NCI-H1105 treated with DMSO at 0.1 percent for 48 hours (cell line): ENCODE results near the gene BACE2.

Source experiments
- DNase-seq: peaks from one replicate; lab custom pipeline; 2025; lab: John Stamatoyannopoulos, UW

The BACE2 gene

DNA sequence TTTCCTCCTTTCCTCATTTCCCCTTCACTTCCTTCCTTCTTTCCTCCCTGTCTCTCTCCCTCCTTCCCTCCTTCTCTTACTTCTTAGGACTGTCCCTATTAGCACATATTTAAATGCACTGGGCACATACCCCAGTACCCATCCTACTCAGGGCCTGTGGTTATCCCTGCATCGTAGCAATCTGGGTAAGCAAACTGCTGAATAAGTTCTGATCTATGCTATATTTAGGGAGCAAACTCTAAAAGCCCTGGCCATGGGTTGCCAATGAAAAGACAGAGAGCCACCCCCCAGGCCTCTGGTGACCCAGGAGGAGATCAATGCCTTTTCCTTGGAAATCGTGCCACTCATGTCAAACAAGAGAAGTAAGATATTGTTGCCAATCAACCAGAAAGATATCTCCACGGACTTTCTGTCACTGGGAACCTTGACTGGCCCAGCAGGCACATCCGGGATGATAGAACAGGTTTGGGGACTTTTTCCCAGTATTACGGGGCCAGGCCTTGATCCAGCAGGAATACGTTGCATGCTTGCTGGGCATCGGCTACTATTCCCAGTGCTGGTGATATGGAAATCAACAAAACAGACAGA, 154.0 kb downstream of the BACE2 start:
- no peak for DNase-seq

DNA sequence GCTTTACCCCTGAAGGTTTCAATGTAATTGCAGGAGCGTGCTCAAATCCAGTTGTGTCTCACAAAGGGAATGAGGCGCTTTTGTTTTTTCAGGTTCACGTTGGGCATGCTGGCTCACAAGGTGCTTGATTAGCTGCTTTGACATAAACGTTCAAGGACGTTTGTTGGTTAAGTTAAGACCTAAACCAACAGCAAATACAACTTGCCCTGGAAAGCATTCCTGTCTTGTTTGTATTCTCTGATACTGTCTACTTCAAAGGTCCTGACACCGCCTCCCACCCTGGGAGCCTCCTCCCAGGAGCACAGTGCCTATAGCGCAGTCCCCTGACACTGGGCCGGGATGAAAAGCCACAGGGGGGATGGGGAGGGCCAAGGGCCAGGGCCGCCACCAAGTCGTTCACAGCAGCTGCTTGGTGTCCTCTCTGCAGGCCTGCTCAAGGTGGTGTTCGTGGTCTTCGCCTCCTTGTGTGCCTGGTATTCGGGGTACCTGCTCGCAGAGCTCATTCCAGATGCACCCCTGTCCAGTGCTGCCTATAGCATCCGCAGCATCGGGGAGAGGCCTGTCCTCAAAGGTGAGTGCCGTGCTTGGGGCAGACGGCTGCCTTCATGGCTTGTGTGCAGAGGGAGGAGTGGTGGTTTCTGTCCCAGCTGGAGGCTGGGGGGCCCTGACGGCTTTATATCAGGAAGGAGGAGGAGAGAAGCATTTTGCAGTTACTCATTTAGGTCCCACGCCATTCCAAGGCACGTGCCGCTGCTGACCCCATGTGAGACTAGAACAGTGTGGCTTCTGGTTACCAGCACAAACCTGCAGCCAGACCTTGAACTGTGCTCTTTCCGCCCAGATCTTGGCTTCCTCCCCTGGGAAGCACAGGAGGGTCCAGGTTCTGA, 154.8 kb downstream of the BACE2 start:
- no peak for DNase-seq

DNA sequence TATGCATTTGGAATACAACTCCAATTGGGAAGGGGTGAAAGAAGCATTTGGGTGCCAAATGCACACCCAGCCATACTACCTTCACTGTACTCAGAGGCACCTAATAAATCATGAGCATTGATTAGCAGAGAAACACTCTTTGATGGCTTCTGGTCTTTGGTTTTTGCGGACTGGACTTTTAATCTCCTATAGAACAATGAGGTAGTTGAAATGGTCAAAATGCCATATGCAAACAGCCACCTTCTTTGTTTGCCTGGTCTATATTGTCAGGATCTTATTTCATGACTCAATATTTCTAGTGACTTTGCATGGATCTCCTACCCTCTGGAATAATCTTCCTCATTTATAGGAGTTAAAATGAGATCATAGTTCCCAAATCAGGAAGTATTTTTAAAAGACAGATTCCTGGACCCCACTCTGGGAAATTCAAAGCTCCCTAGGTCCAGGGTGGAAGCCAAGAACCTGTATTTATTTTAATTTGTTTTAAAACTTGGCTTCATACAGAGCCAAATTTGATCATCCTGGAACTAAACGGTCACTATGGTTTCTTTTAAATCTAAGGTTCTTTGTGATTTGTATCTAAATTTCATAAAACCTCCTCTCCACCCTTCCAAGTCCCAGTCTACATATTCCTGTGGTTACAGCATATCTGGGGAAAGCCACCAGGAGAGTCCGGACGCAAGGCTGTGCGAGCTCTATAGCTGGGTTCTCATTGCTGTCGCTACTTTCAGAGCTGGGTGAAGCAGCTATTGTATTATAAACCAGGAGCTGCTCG, 157.4 kb downstream of the BACE2 start:
- DNase-seq: no peak

DNA sequence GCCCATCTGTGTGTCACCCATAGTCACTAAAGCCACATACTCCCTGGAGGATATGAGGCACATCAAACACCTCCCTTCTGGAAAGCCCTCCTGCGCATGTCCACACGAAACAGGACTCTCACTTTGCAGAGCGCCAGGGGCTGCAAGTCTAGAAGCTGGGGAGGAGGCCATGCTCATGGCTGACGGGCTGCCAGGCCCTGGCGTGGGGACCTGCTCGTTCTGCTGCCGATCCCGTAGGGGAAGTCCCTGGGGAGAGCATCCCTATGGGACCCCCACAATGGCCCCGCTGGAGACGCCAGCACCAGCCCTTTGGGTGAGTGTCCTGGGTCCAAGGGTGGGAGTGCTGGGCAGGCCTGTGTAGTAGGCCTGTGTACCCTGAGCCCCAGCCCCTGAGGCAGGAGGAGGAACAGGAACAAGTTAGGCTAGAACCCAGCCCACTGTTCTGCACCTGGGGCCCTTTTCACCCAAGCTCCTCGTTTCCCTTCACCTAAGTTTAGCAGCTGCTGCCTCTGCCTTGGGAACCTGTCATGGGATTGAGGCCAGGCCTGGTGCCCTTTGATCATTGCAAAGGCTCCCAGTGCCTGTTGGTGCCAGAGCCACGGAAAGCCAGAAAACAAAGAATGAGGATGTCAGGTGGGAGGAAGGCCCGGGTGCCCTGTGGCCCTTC, 158.6 kb downstream of the BACE2 start:
- no peak for DNase-seq

DNA sequence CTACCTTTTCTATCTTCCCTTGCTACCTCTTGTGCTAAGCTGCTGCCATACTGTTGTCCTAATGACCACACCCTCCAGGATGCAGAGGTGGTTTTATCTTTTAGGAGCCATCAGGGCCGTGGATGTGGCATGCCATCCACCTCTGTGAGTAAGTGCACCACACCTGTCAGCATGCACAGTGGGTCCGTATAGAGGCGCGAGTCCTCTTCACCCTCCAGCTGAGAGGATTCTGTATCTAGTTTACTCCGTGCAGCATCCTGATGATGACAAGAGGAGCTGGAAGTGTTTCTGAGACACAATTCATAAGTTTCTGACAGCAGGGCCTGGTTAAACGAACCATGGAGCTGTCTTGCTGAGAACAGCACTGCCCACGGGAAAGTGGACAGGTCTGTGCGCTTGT, 159.8 kb downstream of the BACE2 start:
- no peak for DNase-seq

DNA sequence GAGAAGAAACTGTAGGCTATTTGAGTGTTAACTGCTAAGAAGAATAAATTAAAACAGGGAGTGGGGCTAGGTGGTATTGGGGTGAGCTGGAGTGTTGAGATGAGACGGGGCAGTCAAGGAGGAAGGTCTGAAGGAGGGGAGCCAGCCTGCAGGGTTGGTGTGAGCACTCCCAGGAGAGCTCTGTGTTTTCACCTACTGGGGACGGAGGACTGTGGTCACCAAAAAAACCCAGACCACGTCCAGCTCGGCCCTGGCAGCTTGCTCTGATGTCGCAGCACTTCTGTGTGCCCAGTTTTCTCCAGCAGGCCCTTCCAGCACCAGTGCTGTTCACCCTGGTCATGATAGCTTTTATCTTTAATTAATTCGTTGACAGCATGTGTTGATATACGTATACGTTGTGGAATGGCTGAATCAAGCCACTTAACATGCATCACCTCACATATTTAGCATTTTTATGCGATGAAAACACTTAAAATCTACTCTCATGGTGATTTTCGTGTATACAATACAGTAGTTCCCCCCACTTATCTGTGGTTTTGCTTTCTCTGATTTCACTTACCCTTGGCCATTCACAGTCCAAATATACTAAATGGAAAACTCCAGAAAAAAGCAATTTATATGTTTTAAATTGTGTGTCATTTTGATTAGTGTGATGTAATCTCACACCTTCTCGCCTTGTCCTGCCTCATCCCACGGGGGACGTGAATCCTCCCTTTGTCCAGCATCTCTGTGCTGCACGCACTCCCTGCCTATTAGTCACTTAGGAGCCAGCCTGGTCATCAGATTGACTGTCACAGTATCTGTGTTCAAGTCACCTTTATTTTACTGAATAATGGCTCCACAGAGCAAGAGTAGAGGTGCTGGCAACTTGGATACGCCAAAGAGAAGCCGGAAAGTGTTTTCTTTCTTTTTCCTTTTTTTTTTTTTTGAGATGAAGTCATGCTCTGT, 161.0 kb downstream of the BACE2 start:
- DNase-seq: no peak
